Endothelial cell of umbilical vein (primary cell): ENCODE data around the gene FGF2. TPM values are rescaled to one million over a fixed set of nuclear protein-coding genes. Genes with fewer than 3 reads are reported as not detected.

Experiments used
- BruUV-seq: library from RNA; stranded (reverse); fragments of 400-500 nt; replicated peaks from 2 replicates; lab custom pipeline; 2021; lab: Mats Ljungman, UMichigan
- CTCF ChIA-PET: fragments of 300-600, 350-600 bp; sonication (Branson Sonifier 250); formaldehyde crosslinking; loops from one replicate; lab custom pipeline; 2021; ENCODE audit warnings: antibody characterized with exemption, inconsistent platforms; lab: Charles Lee
- POLR2A ChIA-PET: fragments of 300-600, 350-600 bp; sonication (Branson Sonifier 250); formaldehyde crosslinking; loops from one replicate; lab custom pipeline; 2021; ENCODE audit warnings: antibody characterized with exemption, inconsistent platforms; lab: Charles Lee
- DNase-seq: peaks from one replicate; pipeline ENCODE4 v3.0.0-alpha.2; 2011; ENCODE audit warnings: low read depth, low spot score
- FAIRE-seq: peaks from 2 replicates; lab custom pipeline; 2011; peaks lifted over from hg19 to GRCh38; lab: Jason Lieb, UNC
- H2AFZ ChIP-seq: 2 replicates; pipeline ENCODE4 v1.6.0; 2012; ENCODE audit warnings: low read depth, low read length, control low read depth, inconsistent platforms
- H3K27ac ChIP-seq: 2 replicates; pipeline ENCODE4 v1.5.1; 2011; ENCODE audit warnings: low read depth, mild to moderate bottlenecking, control low read depth, low read length, moderate library complexity; ENCODE audit not compliant: insufficient read depth
- H3K27me3 ChIP-seq, 2 experiments: 2 replicates each; pipeline versions ENCODE4 v1.6.0 to v1.6.1; 2011; ENCODE audit warnings: low read length in 2 of 2, mixed read lengths in 1 of 2; ENCODE audit not compliant: control insufficient read depth in 2 of 2, insufficient read depth in 2 of 2
- H3K36me3 ChIP-seq, 2 experiments: 2 replicates in 1 of 2; 3 replicates in 1 of 2; pipeline ENCODE4 v1.5.1; 2011; ENCODE audit warnings: low read length in 2 of 2, mild to moderate bottlenecking in 1 of 2, moderate library complexity in 1 of 2; ENCODE audit not compliant: control insufficient read depth in 2 of 2, insufficient read depth in 2 of 2; ENCODE audit errors: extremely low read depth in 1 of 2
- H3K4me1 ChIP-seq: 3 replicates; pipeline ENCODE4 v1.5.1; 2011; ENCODE audit warnings: mild to moderate bottlenecking, low read length; ENCODE audit not compliant: control insufficient read depth, insufficient read depth; ENCODE audit errors: extremely low read depth
- H3K4me2 ChIP-seq: 2 replicates; pipeline ENCODE4 v1.6.1; 2011; ENCODE audit warnings: low read length, control low read depth, mixed read lengths; ENCODE audit not compliant: insufficient read depth
- H3K4me3 ChIP-seq, 3 experiments: fragments of 200-600 bp in 1 of 3; sonication (generic), shearing (Covaris generic) in 1 of 3; replicated peaks in 1 of 3; 2 replicates each; pipeline ENCODE4 v1.5.1; 2011 to 2016; ENCODE audit warnings: control low read depth in 3 of 3, low read length in 3 of 3, mild to moderate bottlenecking in 2 of 3, inconsistent platforms in 1 of 3, low read depth in 1 of 3, moderate library complexity in 1 of 3; ENCODE audit not compliant: insufficient read depth in 1 of 3
- H3K79me2 ChIP-seq: 2 replicates; pipeline ENCODE4 v1.6.0; 2012; ENCODE audit warnings: low read length, inconsistent platforms; ENCODE audit not compliant: control insufficient read depth, insufficient read depth
- H3K9ac ChIP-seq: replicated peaks from 2 replicates; pipeline ENCODE3; 2011; ENCODE audit warnings: low read length, control low read depth; ENCODE audit not compliant: insufficient read depth; ENCODE audit errors: extremely low read depth
- H3K9me1 ChIP-seq: replicated peaks from 3 replicates; pipeline ENCODE4 v1.6.0; 2011; ENCODE audit warnings: mild to moderate bottlenecking, low read length; ENCODE audit not compliant: control insufficient read depth, insufficient read depth; ENCODE audit errors: extremely low read depth
- H3K9me3 ChIP-seq: replicated peaks from 2 replicates; pipeline ENCODE4 v1.5.1; 2012; ENCODE audit warnings: low read length, inconsistent platforms; ENCODE audit not compliant: control insufficient read depth, insufficient read depth
- H4K20me1 ChIP-seq: replicated peaks from 2 replicates; pipeline ENCODE3; 2011; ENCODE audit warnings: mild to moderate bottlenecking, low read length; ENCODE audit not compliant: control insufficient read depth, insufficient read depth; ENCODE audit errors: extremely low read depth
- EZH2 ChIP-seq: IDR thresholded peaks from 2 replicates; pipeline ENCODE4 v1.6.1; 2012; ENCODE audit warnings: borderline replicate concordance, low read depth, mild to moderate bottlenecking, moderate library complexity, low read length, inconsistent platforms; ENCODE audit not compliant: severe bottlenecking
- FOS ChIP-seq: IDR thresholded peaks from 2 replicates; pipeline ENCODE4 v1.6.1; 2011; ENCODE audit warnings: mild to moderate bottlenecking, low read length, moderate library complexity, borderline replicate concordance; ENCODE audit not compliant: insufficient read depth
- GATA2 ChIP-seq: IDR thresholded peaks from 2 replicates; pipeline ENCODE4 v1.7.0; 2011; ENCODE audit warnings: low read depth, mild to moderate bottlenecking, moderate library complexity, mixed read lengths, low read length; ENCODE audit not compliant: insufficient read length, insufficient read depth
- JUN ChIP-seq: IDR thresholded peaks from 2 replicates; pipeline ENCODE4 v1.6.1; 2011; ENCODE audit warnings: borderline replicate concordance, low read depth; ENCODE audit not compliant: insufficient read length, insufficient read depth
- MAX ChIP-seq: IDR thresholded peaks from 2 replicates; pipeline ENCODE4 v1.6.1; 2011; ENCODE audit not compliant: insufficient read depth, insufficient read length
- MYC ChIP-seq: IDR thresholded peaks from one replicate; pipeline ENCODE4 v1.6.1; 2011; ENCODE audit warnings: mild to moderate bottlenecking, low read depth, low read length
- POLR2A ChIP-seq: IDR thresholded peaks from 2 replicates; pipeline ENCODE4 v1.6.1; 2012; ENCODE audit warnings: low read depth, mild to moderate bottlenecking, control low read depth, low read length
- POLR2AphosphoS5 ChIP-seq: IDR thresholded peaks from 2 replicates; pipeline ENCODE4 v1.6.1; 2012; ENCODE audit warnings: low read depth, mild to moderate bottlenecking, control low read depth, low read length, moderate library complexity; ENCODE audit not compliant: insufficient read depth
- dilution Hi-C: fragments of 300-500 bp; cut with MboI; formaldehyde crosslinking; loops from one replicate; pipeline ENCODE4 v1.15.0; 2019; ENCODE audit warnings: low sequenced_read_pairs; ENCODE audit not compliant: extremely low pct_ligation_motif_present
- intact Hi-C: fragments of 100-400 bp; cut with micrococcal nuclease; formaldehyde crosslinking; loops from one replicate; pipeline ENCODE4 v1.10.0; 2022
- polyA plus RNA-seq, 4 experiments: library from polyadenylated mRNA; depleted of rRNA in 3 of 4; stranded (reverse) in 3 of 4; unstranded in 1 of 4; fragments of >200 nt; gene quantifications; 2 replicates each; pipeline versions ENCODE4 v1.2.1 to v1.2.3, GENCODE V29; 2011 to 2012; ENCODE audit warnings: missing spikeins in 1 of 4
- total RNA-seq: library from RNA; stranded (reverse); gene quantifications from 2 replicates; pipeline ENCODE4 v1.2.3, GENCODE V29; 2021
- TF ChIP-seq, protein P1 (sequence below), 2 donors: IDR thresholded peaks; 1 replicate in 1 of 2; 2 replicates in 1 of 2; pipeline ENCODE4 v1.5.1; 2011; ENCODE audit warnings: low read length in 2 of 2, mild to moderate bottlenecking in 2 of 2, moderate library complexity in 2 of 2, control low read depth in 1 of 2, inconsistent platforms in 1 of 2, low read depth in 1 of 2; ENCODE audit not compliant: insufficient read depth in 1 of 2; ENCODE audit errors: extremely low read depth in 1 of 2

Gene FGF2
- total and polyA plus RNA-seq, 2 donors (not counting 3 experiments of a cell fraction or from before 2014, with no cell fraction given), result 4.6 to 23.9 TPM

DNA sequence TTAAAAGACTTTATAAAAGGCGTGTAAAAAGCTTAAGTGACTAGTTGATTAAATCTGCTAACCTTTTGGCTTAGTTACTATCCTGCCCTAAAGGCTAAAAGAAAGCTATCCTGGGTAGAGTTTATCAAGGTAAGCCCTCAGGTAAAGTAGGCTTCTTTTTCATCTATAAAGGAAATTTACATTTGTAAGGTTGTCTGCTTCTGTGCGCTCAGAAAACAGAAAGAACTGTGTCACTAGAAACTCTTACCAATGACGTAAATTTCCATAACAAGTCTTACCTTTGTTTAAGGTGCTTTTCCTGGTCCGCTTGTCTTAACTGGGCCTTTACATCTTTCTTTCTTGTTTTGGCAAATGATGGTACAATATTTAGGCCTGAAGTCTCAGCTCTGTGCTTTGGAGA, 37.7 kb upstream of the FGF2 start:
- no peaks in the 10 kb centered on the region for H3K36me3 ChIP-seq
- no peak overlapping the region for H3K4me3 ChIP-seq
- H2AFZ ChIP-seq, result no peak overlapping the region
- FAIRE-seq (no peak), DNase-seq (no peak)
- no peaks in the 10 kb centered on the region for H3K79me2 ChIP-seq
- no peak overlapping the region for H3K4me2 ChIP-seq
- H3K9me1 ChIP-seq, result no peaks in the 10 kb centered on the region
- dilution Hi-C loops (no loop called here), intact Hi-C loops (no loop called here)
- no peaks in the 10 kb centered on the region for H3K27me3 ChIP-seq
- H4K20me1 ChIP-seq, result no peaks in the 10 kb centered on the region
- H3K27ac ChIP-seq, result no peak overlapping the region
- H3K4me1 ChIP-seq, result peaks cover 3% of the 10 kb centered on the region
- no TSS peak for BruUV-seq
- H3K9me3 ChIP-seq, result no peaks in the 10 kb centered on the region
- TF ChIP-seq, protein P1, sequence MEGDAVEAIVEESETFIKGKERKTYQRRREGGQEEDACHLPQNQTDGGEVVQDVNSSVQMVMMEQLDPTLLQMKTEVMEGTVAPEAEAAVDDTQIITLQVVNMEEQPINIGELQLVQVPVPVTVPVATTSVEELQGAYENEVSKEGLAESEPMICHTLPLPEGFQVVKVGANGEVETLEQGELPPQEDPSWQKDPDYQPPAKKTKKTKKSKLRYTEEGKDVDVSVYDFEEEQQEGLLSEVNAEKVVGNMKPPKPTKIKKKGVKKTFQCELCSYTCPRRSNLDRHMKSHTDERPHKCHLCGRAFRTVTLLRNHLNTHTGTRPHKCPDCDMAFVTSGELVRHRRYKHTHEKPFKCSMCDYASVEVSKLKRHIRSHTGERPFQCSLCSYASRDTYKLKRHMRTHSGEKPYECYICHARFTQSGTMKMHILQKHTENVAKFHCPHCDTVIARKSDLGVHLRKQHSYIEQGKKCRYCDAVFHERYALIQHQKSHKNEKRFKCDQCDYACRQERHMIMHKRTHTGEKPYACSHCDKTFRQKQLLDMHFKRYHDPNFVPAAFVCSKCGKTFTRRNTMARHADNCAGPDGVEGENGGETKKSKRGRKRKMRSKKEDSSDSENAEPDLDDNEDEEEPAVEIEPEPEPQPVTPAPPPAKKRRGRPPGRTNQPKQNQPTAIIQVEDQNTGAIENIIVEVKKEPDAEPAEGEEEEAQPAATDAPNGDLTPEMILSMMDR (IDR thresholded peaks at IDR 0.05; ENCODE audit: extremely low read depth in 1 of 2, insufficient read depth in 1 of 2, low read depth in 1 of 2, low read length in 2 of 2), result no peak
- TF ChIP-seq GATA2, result no peak
- no peak for TF ChIP-seq FOS
- TF ChIP-seq EZH2, result no peak
- TF ChIP-seq POLR2AphosphoS5, result no peak
- TF ChIP-seq MAX, result no peak
- TF ChIP-seq POLR2A, result no peak
- TF ChIP-seq JUN, result no peak
- TF ChIP-seq MYC, result no peak
- CTCF ChIA-PET, result interaction anchor here (1.0 to 1.3 kb wide), 3 partner anchors 10 to 31 kb away, joined by 4 read pairs; no protein-coding TSS in a partner anchor
- POLR2A ChIA-PET, result no interaction called here
- H3K9ac ChIP-seq, result no peak overlapping the region
